ENCODE data around the gene ARID4B.
A peak's percentile ranks its signal among the peaks of the same experiment; 100 is the strongest.
"Not testable (repeated sequence)": the region's sequence is repeated elsewhere in the genome, so short reads cannot be mapped to it uniquely, and the experiment has no call there.

Gene ARID4B

DNA sequence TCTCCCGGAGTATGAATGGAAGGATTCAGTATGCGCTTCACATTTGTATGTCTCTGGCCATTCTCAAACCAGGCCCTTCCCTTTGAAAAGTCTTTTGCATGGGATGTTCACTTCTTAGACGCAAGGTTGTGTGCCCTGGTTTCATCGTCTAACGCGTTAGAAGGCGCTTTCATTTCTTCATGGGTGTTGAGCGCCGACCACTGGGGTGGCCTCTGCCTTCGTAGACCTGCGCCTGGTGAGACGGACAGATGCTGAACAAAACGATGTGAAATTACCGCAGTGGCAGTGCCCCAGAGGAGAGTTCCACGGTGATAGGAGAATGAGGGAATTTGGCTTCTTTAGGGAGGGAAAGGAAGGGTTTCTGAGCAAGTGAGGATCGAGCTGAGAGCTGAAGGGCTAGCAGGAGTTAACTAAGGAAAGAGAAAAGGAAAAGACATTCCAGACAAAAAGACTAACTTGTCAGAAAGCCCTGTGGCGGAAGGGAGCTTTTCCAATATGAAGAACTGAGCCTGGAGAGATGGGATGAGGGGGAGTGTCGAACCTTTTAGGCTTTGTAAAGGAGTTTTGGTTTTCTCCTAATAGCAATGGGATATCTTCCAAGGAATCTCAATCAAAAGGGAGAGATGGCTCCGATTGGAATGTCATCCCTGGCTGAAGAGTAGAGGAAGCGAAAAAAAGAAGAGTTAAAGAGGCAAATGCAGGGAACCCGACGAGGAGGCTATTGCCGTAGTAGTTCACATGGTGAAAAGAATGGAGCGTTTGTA, 1.3 kb upstream of the ARID4B start:
- peak; percentile 57 to 63 (median 61) for DNase-seq

- DNase-seq: peak; percentile 99 to 100 (median 100)
Measured at GRCh38 chr1:235328271-235329138, 526 bp upstream of the ARID4B start, which contains the start of gene GGPS1. Gene GGPS1 (plus strand): TSS chr1:235328570. CDS start chr1:235335265, 6,695 bp downstream.

DNA sequence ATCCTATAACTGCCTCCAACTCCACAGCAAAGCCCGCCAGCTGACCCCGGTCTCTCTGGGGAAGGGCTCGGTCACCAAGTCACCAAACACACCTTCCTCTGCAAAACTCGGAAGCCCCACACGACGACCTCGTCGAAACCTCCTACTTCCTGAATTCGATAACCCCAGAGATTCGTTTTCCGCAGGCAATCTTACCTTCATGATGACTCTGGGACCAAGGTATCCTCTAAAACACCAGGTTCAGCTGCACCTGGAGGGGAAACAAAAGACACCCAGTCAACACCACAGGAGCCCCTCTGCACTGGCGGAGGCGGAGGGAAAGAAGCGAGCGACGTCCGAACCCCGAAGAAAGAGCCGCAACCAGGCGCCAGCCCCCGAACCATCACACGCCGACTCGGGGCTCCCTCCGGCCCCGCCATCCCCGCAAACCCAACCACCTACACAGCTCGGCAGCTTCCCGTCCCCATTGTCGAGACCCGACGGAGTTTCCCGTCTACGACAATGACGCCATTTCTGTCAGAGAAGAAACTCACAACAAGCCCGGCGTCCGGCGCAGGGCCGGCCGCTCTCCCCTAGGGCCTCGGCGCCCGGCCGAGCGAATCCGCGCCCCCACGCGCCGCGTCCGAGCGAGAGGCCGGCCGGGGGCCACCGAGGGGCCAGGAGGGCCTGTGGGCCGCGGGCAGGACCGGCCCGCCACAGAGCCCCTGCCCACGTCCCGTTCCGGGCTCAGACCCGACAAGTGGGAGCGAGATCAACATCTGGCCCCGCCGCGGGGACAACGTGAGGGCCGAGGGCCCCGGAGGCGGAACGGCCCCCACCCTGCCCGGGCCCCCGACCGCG, 1.0 kb downstream of the ARID4B start:
- peak; percentile 84 to 85 (median 84) for DNase-seq

DNA sequence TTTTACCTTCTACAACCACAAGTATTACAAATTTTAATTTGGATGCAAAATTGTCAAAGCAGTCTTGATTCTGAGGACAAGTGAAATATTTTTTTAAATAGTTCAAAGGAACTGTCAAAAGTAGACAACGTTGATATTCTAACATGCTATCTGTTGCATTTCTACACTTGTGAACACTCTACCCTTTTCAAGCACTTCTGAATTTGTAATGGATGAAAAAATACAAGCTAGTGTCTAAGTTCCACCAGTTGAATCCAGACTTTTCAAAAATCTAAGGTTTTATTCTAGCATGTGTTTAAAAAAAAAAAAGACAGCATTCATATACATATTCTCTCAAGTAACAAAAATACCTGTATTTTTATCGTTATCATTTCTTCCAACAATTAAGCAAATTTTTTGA, 2.1 kb downstream of the ARID4B start:
- no peak for DNase-seq

DNA sequence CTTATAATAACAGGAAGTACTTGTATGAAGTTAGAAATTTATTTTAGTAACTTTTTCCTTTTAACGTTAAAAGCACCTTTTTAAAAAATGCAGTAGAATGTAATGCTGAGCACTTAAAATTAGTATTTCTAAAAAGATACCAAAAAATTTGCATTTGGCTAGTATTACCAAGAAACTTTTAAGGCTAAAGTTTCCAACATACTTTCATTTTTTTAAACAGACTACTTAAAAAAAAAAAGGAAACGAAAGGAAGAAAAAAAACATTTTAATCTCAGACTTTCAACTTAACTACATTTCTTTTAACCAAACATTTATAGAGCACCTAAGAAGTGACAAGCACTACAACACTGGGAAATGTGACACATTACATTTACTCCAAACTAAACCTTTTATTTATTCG, 2.8 kb downstream of the ARID4B start:
- no peak for DNase-seq

DNA sequence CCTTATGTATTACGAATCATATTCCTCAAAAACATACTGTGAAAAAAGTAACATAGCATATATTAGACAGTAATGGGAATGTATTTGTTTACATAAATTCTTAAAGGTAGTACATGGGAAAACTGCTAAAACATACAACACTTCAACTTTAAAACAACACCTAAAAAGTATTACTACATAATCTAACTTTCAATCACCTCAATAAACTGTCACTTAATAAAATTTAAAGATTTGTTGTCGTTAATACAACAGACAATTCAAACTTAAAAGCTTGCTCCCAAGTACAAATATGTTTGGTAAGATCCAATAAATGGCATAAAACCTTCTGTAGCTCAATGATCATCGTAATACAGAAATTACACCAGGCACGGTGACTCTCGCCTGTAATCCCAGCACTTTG, 3.7 kb downstream of the ARID4B start:
- no peak for DNase-seq

DNA sequence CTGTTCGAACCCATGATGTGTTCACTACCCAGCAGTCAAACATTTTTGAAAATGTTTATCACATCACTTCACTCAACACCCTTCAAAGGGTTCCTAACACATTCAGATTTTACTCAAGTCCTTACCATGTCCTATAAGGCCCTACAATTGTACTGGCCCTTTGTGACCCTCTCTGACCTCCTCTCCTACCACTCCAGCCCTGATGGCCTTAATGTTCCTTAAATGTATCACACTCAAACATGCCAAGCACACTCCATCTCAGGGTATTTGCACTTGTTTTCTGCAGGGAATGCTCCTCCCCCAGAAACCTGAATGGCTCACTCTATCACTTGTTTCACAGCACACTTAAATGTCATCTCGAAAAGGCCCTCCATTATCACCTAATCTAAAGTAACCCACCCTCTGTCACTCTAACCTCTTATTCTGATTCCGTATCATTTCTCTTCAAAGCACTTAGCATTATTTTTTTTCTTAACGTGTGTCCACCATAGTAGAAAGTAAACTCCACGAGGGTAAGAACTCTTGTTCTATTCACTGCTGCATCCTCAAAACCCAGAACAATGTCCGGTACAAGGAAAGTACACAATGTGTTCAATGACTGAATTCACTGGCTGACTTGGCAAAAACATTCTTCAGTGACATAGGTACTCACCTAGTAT, 7.3 kb downstream of the ARID4B start:
- DNase-seq: no peak

GRCh38 chr1:235319255-235319654, 8.7 kb downstream of the ARID4B start:
- no peak for DNase-seq

GRCh38 chr1:235317168-235317567, 10.8 kb downstream of the ARID4B start:
- peak; percentile 52 to 80 (median 79) for DNase-seq

- DNase-seq: no peak
Measured at GRCh38 chr1:235315735-235316134, 12.2 kb downstream of the ARID4B start.

- no peak for DNase-seq
Measured at GRCh38 chr1:235315173-235315572, 12.8 kb downstream of the ARID4B start.

- no peak for DNase-seq
Measured at GRCh38 chr1:235313931-235314678, 13.9 kb downstream of the ARID4B start.

DNA sequence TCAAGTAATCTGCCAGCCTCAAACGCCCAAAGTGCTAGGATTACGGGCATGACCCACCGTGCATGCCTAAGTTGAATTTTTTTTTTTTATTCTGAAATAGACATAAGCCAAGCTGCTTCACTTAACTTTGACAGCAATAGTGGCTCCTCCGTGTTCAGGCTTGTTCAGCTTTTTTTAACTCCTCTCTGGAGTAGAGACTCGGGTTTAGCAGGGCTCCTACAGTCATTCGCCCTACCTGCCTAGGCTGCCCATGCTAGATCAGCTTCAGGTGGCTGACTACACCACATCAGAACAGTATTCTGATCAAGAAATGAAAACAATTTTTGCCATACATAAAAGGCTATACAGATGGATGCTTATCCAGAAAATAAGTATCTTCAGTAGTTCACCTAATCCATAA, 14.7 kb downstream of the ARID4B start:
- no peak for DNase-seq

GRCh38 chr1:235309206-235309605, 18.8 kb downstream of the ARID4B start:
- DNase-seq: not testable (repeated sequence)

GRCh38 chr1:235307158-235308124, 20.5 kb downstream of the ARID4B start:
- no peak for DNase-seq

GRCh38 chr1:235304549-235305451, 23.2 kb downstream of the ARID4B start:
- peak; percentile 55 to 65 (median 61) for DNase-seq

DNA sequence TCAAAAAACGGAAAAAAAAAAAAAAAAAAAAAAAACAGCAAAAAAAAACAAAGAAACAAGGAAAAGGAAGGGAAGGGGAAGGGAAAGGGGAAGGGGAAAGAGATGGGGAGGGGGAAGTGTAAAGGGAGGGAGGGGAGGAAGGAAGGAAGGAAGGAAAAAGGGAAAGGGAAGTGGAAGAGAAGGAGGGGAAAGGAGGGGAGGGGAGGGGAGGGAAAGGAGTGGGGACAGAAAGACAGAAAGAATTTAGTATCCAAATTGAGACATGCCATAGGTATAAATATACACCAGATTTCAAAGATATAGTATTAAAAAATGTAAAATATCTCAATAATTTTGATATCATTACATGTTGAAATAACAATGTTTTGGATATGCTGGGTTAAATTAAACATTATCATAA, 25.8 kb downstream of the ARID4B start:
- DNase-seq: no peak

GRCh38 chr1:235299169-235299858, 28.7 kb downstream of the ARID4B start:
- DNase-seq: no peak

GRCh38 chr1:235298758-235299157, 29.2 kb downstream of the ARID4B start:
- DNase-seq: no peak

Data from suppressor macrophage treated with lipopolysaccharide for 1 hour (primary cell).